Natural killer cell (primary cell): Measurements from ENCODE around the gene RGL2. TPM values are rescaled to one million over a fixed set of nuclear protein-coding genes. Genes with fewer than 3 reads are reported as not detected.
"Not testable (repeated sequence)": the region's sequence is repeated elsewhere in the genome, so short reads cannot be mapped to it uniquely, and the experiment has no call there.

Experiments used
- ATAC-seq, 3 donors: fragments of 150-1000 bp in 2 of 3; fragments of 200-7000 bp in 1 of 3; cut with Tn5 transposase; 1 replicate in 1 of 3; 2 replicates in 2 of 3; pipeline ENCODE4 v1.10.0; 2021; ENCODE audit warnings: mild to moderate bottlenecking in 2 of 3, moderate library complexity in 2 of 3
- DNase-seq, 2 donors: peaks; one replicate each; pipeline versions ENCODE4 v3.0.0 to v3.0.0-alpha.2; 2013 to 2021; ENCODE audit warnings: mixed read lengths in 1 of 2
- H3K27ac ChIP-seq: one replicate; pipeline ENCODE4 v1.5.1; 2013; ENCODE audit warnings: mild to moderate bottlenecking, low read length
- H3K27me3 ChIP-seq: one replicate; pipeline ENCODE4 v1.6.1; 2013; ENCODE audit warnings: low read length; ENCODE audit not compliant: control insufficient read depth, insufficient read depth
- H3K36me3 ChIP-seq: one replicate; pipeline ENCODE4 v1.6.1; 2013; ENCODE audit warnings: low read length; ENCODE audit not compliant: control insufficient read depth, insufficient read depth
- H3K4me1 ChIP-seq: one replicate; pipeline ENCODE4 v1.6.1; 2013; ENCODE audit warnings: low read length; ENCODE audit not compliant: control insufficient read depth, insufficient read depth
- H3K4me3 ChIP-seq: one replicate; pipeline ENCODE4 v1.5.1; 2013; ENCODE audit warnings: low read length
- H3K9me3 ChIP-seq: one replicate; pipeline ENCODE4 v1.6.1; 2013; ENCODE audit warnings: low read length; ENCODE audit not compliant: control insufficient read depth, insufficient read depth
- H3K27ac Mint-ChIP-seq, 2 donors: one replicate each; pipeline ENCODE4 v1.8.0; 2022; ENCODE audit warnings: mild to moderate bottlenecking in 2 of 2, mixed read lengths in 2 of 2, moderate library complexity in 1 of 2
- H3K27me3 Mint-ChIP-seq, 2 donors: one replicate each; pipeline ENCODE4 v1.8.0; 2022; ENCODE audit warnings: low read depth in 2 of 2, mixed read lengths in 2 of 2
- H3K36me3 Mint-ChIP-seq: one replicate; pipeline ENCODE4 v1.8.0; 2022; ENCODE audit warnings: mixed read lengths
- H3K4me1 Mint-ChIP-seq, 2 donors: one replicate each; pipeline ENCODE4 v1.8.0; 2022; ENCODE audit warnings: mixed read lengths in 2 of 2
- H3K4me3 Mint-ChIP-seq: one replicate; pipeline ENCODE4 v1.8.0; 2022; ENCODE audit warnings: mild to moderate bottlenecking, moderate library complexity, mixed read lengths
- H3K9me3 Mint-ChIP-seq, 2 donors: one replicate each; pipeline ENCODE4 v1.8.0; 2022; ENCODE audit warnings: mixed read lengths in 2 of 2
- CTCF ChIP-seq: fragments of 200-600 bp; IDR thresholded peaks from one replicate; pipeline ENCODE4 v1.8.0; 2022; ENCODE audit warnings: antibody characterized with exemption
- WGBS: methylation state at CpG from one replicate; pipeline ENCODE4 v1.1.7; 2013; ENCODE audit warnings: missing lambda C conversion rate; ENCODE audit not compliant: insufficient coverage; 5-methylcytosine and 5-hydroxymethylcytosine counted together
- intact Hi-C: fragments of 100-400 bp; cut with micrococcal nuclease; formaldehyde crosslinking; loops from one replicate; pipeline ENCODE4 v1.14.2; 2022
- total RNA-seq, 4 donors: library from RNA; stranded (reverse); fragments of 120-200 nt in 1 of 4; gene quantifications; one replicate each; pipeline versions ENCODE4 v1.2.3 to v1.2.4, GENCODE V29; 2013 to 2022

Gene RGL2, protein sequence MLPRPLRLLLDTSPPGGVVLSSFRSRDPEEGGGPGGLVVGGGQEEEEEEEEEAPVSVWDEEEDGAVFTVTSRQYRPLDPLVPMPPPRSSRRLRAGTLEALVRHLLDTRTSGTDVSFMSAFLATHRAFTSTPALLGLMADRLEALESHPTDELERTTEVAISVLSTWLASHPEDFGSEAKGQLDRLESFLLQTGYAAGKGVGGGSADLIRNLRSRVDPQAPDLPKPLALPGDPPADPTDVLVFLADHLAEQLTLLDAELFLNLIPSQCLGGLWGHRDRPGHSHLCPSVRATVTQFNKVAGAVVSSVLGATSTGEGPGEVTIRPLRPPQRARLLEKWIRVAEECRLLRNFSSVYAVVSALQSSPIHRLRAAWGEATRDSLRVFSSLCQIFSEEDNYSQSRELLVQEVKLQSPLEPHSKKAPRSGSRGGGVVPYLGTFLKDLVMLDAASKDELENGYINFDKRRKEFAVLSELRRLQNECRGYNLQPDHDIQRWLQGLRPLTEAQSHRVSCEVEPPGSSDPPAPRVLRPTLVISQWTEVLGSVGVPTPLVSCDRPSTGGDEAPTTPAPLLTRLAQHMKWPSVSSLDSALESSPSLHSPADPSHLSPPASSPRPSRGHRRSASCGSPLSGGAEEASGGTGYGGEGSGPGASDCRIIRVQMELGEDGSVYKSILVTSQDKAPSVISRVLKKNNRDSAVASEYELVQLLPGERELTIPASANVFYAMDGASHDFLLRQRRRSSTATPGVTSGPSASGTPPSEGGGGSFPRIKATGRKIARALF
- 10 to 100 TPM; 80.7 to 91.4 (median 84.9) TPM for total RNA-seq
- total RNA-seq (2013), result 46.1 TPM

- Mint-ChIP-seq H3K27ac (peak within 1 kb of the TSS; percentile 99), H3K27me3 (no peaks in the 10 kb centered on the region), H3K4me3 (peak within 1 kb of the TSS; percentile 99), H3K36me3 (no peaks in the 10 kb centered on the region), H3K9me3 (no peaks in the 10 kb centered on the region), H3K4me1 (peaks cover 35 to 57% of the 10 kb centered on the region in 2 donors)
- 0% methylated on average over 34 of the region's 34 CpGs for WGBS
- DNase-seq (peak in 1 of 2 donors; percentile 74), ATAC-seq (peak; percentile 30 to 64 (median 35))
- peaks cover 41% of the 10 kb centered on the region for H3K36me3 ChIP-seq
- peak within 1 kb of the TSS; percentile 88 for H3K27ac ChIP-seq
- no peaks in the 10 kb centered on the region for H3K27me3 ChIP-seq
- no peaks in the 10 kb centered on the region for H3K9me3 ChIP-seq
- peaks cover 30% of the 10 kb centered on the region for H3K4me1 ChIP-seq
- no peak for TF ChIP-seq CTCF
- intact Hi-C loops, result loop anchor here (1.0 to 2.0 kb wide), 4 partner anchors 10 to 98 kb away; partner anchors contain the start of genes B3GALT4, PFDN6, RXRB and SLC39A7
- H3K4me3 ChIP-seq, result peak within 1 kb of the TSS; percentile 81
Measured at GRCh38 chr6:33298773-33299236, at the start of gene RGL2. RGL2 (minus strand) TSS chr6:33298942; CDS start chr6:33298610, 332 bp downstream.

DNA sequence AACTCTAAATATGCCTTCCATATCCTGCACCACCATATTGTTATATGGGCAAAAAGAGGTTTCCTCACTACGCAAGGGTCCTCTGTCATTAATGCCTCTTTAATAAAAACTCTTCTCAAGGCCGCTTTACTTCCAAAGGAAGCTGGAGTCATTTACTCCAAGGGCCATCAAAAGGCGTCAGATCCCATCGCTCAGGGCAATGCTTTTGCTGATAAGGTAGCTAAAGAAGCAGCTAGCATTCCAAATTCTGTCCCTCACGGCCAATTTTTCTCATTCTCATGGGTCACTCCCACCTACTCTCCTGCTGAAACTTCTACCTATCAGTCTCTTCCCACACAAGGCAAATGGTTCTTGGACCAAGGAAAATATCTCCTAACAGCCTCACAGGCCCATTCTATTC lies 49.1 kb upstream of the RGL2 start:
- no peak for ATAC-seq
- H3K27me3 Mint-ChIP-seq, result no peaks in the 10 kb centered on the region
- no peak for TF ChIP-seq CTCF
- intact Hi-C loops, result loop anchor here (10.0 kb wide), 1 partner anchor 227 kb away; no protein-coding TSS in a partner anchor
- DNase-seq, result no peak
- no peaks in the 10 kb centered on the region for H3K9me3 Mint-ChIP-seq
- peaks cover 24 to 30% of the 10 kb centered on the region in 2 donors for H3K4me1 Mint-ChIP-seq
- no peaks in the 10 kb centered on the region for H3K36me3 Mint-ChIP-seq
- H3K4me1 ChIP-seq, result peaks cover 34% of the 10 kb centered on the region
- 99% methylated on average over 5 of the region's 5 CpGs for WGBS
- no peak overlapping the region for H3K4me3 Mint-ChIP-seq
- H3K36me3 ChIP-seq, result no peaks in the 10 kb centered on the region
- H3K9me3 ChIP-seq, result no peaks in the 10 kb centered on the region
- no peak overlapping the region for H3K27ac Mint-ChIP-seq
- H3K4me3 ChIP-seq, result no peak overlapping the region
- no peak overlapping the region for H3K27ac ChIP-seq
- no peaks in the 10 kb centered on the region for H3K27me3 ChIP-seq

DNA sequence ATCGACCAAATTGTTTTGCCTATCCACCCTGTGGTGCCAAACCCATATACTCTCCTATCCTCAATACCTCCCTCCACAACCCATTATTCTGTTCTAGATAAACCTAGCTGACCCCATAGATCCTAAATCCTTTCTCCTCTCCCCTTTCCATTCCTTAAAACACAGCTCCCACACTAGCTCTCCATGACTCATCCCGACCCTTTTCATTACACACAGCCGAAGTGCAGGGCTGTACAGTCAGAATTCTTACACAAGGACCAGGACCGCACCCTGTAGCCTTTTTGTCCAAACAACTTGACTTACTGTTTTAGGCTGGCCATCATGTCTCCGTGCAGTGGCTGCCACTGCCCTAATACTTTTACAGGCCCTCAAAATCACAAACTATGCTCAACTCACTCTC lies 48.2 kb upstream of the RGL2 start:
- peaks cover 25 to 31% of the 10 kb centered on the region in 2 donors for H3K4me1 Mint-ChIP-seq
- intact Hi-C loops, result loop anchor here (10.0 kb wide), 1 partner anchor 228 kb away; no protein-coding TSS in a partner anchor
- not testable (repeated sequence) for H3K27me3 Mint-ChIP-seq, H3K27ac ChIP-seq, H3K27me3 ChIP-seq, H3K36me3 Mint-ChIP-seq, ATAC-seq, H3K4me3 ChIP-seq, H3K9me3 Mint-ChIP-seq, H3K9me3 ChIP-seq, H3K36me3 ChIP-seq, DNase-seq
- 99% methylated on average over 5 of the region's 5 CpGs for WGBS
- peaks cover 42% of the 10 kb centered on the region for H3K4me1 ChIP-seq
- peak overlapping the region; percentile 13 for H3K4me3 Mint-ChIP-seq
- H3K27ac Mint-ChIP-seq, result peak overlapping the region; percentile 15 to 32
